Activated CD4-positive, alpha-beta T cell treated with anti-CD3 and anti-CD28 coated beads for 24 hours (primary cell): ENCODE measurements around the gene BLM.
"Not testable (repeated sequence)": the region's sequence is repeated elsewhere in the genome, so short reads cannot be mapped to it uniquely, and the experiment has no call there.

Experiments
- DNase-seq, 2 donors: peaks; one replicate each; pipeline ENCODE4 v3.0.0-alpha.2; 2020; ENCODE audit warnings: low read depth in 2 of 2

BLM gene

GRCh38 chr15:90849424-90849823 is 132.3 kb downstream of the BLM start:
- not testable (repeated sequence) for DNase-seq

DNA sequence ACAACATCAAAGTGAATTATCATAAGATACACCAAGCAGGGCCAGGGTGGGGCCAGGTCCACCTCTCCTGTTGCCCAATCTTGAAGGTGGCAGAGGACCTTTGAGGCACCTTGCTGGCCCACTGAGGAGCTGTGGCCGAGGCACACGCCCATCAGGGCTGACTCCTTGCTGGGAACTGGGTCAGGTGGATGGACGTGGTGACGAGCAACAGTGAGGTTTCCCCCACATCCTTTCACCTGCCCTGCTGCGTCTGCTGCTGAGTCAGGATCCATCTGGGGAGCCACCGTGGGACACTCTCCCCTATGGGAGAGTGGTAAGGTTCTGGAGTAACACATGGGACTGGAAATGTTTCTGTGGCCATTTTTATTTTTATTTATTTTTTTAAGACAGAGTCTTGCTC is 134.0 kb downstream of the BLM start:
- DNase-seq: no peak

- DNase-seq: no peak
Measured at GRCh38 chr15:90851940-90852339, 134.8 kb downstream of the BLM start.

- DNase-seq: no peak
Measured at GRCh38 chr15:90855139-90855538, 138.0 kb downstream of the BLM start.

GRCh38 chr15:90857337-90857736 is 140.2 kb downstream of the BLM start:
- DNase-seq: no peak

GRCh38 chr15:90857883-90858443 is 140.8 kb downstream of the BLM start:
- DNase-seq: no peak

DNA sequence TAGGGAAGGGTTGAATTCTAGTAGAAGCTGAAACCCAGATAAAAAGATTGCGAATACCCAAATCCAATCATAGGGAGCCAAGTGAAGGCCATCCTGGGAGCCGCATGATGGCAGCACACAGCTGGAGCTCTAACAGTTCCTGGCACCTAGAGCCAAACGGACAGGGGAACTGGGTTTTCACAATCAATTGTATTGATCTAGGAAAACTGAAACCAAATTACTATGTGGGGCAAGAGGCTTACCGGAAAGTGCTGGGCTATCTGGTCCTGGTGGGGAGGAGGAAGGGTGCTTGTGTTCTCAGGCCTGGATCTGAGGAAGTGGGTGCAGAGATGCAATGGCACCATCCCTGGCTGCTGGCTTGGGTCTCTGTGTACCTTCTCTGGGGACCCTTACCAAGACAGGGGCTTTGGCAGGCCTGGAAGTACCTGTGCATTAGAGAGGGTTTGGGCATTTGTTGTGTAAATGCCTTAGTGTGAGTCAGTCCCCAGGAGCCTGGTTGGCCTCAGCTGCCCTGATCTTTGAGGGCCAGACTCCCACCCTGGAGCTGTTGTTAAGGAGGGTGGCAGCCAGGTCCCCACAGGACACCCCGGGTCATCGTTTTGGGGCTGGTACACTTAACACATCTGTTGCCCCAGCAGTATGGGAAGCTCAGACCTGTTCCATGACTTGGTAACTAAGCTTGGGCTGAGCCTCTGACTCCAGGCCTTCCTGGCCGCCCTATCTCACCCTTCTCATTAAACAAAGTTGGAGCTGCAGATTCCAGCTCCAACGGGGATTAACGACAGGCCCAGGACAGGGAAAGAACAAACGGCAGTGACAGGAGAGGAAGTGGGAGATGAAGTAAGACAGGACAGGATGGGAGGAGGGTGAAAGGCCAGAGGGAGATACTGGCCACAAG is 142.3 kb downstream of the BLM start:
- no peak for DNase-seq

- no peak for DNase-seq
Measured at GRCh38 chr15:90860450-90860849, 143.3 kb downstream of the BLM start.

DNA sequence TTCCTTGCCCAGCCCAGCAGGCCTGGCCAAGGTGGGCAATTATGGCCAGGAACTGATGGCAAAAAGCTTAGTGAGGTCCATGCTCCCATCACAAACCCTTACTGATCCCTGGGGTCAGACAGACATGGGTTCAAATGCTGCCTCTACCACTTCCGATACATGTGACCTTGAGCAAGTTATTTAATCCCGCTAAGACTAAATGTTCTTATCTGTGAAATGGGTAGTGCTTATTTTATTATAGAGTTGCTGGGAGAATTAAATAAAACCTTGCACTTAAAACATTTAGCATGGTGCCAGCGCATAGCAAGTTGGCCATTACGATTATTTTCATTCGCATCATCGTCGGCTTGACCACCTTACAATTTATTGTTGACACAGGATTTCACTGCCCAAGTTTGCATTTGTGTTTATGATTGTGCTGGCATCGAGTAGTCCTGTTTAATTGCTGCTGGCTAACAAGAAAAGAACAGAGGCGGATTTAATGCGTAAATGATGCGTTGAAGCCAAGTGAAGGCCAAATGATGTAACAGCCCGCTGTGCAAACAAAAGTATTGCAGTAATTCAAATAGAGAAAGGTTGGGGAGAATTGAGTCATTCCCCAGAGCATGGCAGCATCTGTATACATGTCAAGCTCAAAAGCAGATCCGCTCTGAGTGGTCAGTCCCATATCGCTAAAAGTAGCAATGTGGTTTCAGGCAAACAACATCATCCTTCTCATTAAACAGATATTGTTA is 144.0 kb downstream of the BLM start:
- no peak for DNase-seq

DNA sequence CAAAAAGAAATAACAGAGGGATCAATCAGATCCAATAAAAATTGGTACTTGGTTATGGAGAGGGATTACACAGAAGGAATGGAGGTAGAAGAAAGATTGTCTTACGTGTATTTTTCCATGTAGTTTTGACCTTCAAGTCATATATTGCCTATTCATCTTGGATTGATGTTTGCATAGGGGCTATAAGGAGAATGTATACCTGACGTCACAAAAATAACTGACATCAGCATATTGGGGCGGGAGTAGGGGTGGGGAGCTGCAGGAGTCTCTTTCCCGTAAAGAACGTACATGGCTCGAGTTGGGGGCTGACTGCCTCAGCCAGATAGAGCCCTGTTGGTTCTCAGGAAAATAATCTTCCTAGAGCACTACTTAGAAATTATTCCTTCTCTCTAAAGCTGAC is 145.3 kb downstream of the BLM start:
- DNase-seq: no peak

GRCh38 chr15:90862964-90863778 is 146.0 kb downstream of the BLM start:
- no peak for DNase-seq

DNA sequence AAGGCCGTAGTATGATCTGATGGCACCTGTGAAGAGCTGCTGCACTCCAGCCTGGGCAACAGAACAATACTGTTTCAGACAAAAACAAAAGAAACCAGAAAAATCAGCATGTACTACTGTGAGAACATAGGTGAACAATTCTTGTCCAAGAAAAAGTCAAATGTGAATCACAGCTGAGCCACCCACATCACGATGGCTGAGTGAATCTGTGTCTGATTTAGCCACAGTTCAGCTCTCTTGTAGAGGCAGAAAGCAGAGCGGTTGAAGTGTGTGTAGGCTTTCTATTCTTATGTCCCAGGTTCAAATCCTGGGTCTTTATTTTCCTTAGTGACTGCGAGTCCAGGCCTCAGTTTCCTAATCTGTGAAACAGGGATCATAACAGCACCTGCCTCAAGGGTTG is 146.8 kb downstream of the BLM start:
- no peak for DNase-seq

- no peak for DNase-seq
Measured at GRCh38 chr15:90864507-90864906, 147.4 kb downstream of the BLM start.

- no peak for DNase-seq
Measured at GRCh38 chr15:90865702-90866101, 148.6 kb downstream of the BLM start.
